ENCODE results near the gene FERMT1. TPM values are rescaled to one million over a fixed set of nuclear protein-coding genes. Genes with fewer than 3 reads are reported as not detected.

The FERMT1 gene
- total and polyA plus RNA-seq, 2 experiments from 2014 or later, result 1.2 to 4.1 TPM

DNA sequence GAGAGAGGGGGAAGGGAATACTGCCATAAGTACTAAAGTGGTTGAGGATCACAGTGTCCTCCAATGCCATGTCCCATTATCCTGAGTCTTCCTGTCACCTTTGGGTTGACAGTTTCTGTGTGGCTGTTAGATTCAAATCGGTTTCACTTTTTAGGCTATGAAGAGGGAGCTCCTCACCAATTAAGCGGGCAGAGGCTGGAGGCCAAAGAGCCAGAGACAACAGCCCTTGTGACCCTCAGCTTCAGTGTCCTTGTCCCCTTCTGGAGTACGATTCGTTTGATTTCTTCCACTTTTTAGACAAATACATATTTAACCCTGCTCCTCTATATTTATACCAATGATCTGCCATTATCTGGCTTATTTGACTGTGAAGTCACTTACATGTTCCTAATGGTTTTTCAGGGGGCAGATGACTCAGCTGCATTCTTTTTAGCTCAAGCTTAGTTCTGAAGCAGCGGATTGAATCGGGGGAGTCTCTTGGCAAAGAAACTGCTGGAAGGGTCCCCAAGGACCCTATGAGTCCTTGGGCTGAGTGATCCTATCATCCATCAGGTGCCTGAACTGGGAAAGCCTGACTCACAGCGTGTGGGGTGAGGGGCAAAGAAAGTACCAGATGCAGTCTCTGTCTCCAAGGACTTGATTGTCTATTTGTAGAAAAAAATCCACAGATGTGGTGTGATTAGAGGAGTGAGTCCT, 18.2 kb downstream of the FERMT1 start:
- H3K27me3 ChIP-seq (replicated peaks; ENCODE audit: insufficient read depth), result no peaks in the 10 kb centered on the region
- H3K9me3 ChIP-seq (ENCODE audit: low read depth), result no peaks in the 10 kb centered on the region
- peak; percentile 50 for DNase-seq
- no peak for TF ChIP-seq EZH2 (IDR thresholded peaks at IDR 0.05; ENCODE audit: insufficient read depth, poor library complexity, severe bottlenecking)
- no peak for TF ChIP-seq EZH2phosphoT487 (IDR thresholded peaks at IDR 0.05; ENCODE audit: insufficient read depth, low read depth)
- peaks cover 9% of the 10 kb centered on the region; the same call in 1 of the 2 replicates for H3K4me1 ChIP-seq (ENCODE audit: insufficient read depth)
- no peak overlapping the region for H2AFZ ChIP-seq
- no peaks in the 10 kb centered on the region for H4K20me1 ChIP-seq (ENCODE audit: insufficient read depth)
- WGBS, 2 experiments (ENCODE audit: low coverage in 1 of 2, low lambda C conversion rate in 2 of 2, missing lambda C conversion rate in 2 of 2), result 64 to 68% methylated on average over 7 of the region's 7 CpGs
- H3K27ac ChIP-seq, result no peak overlapping the region
- H3K79me2 ChIP-seq (ENCODE audit: insufficient read depth), result no peaks in the 10 kb centered on the region
- in situ Hi-C loops (cut with MboI), result no loop called here
- H3K9me2 ChIP-seq (ENCODE audit: insufficient read depth), result no peaks in the 10 kb centered on the region
- H3F3A ChIP-seq (ENCODE audit: insufficient read depth), result peaks cover 18% of the 10 kb centered on the region
- no peak overlapping the region for H3K4me2 ChIP-seq (ENCODE audit: unreplicated experiment)
- no peaks in the 10 kb centered on the region for H3K36me3 ChIP-seq (ENCODE audit: low read depth)
- no peak overlapping the region for H3K9ac ChIP-seq
- no peak overlapping the region for H3K4me3 ChIP-seq

DNA sequence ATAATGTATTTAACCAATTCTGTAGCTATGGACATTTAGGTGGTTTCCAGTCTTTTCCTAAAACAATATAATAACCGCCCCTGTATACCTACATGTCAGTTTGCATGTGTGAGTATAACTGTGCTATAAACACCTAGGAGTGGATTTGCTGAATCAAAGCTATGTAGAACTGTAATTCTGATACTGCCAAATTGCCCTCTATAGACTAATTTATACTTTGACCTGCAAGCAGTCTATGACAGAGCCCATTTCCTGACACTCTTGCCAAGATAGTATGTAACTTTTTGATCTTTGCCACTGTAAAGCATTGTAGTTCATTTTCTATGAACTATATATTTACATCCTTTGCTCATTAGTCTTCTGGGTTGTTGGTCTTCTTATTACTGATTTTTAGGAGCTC, 19.5 kb downstream of the FERMT1 start:
- Histone ChIP-seq H3K79me2 (ENCODE audit: insufficient read depth) (no peaks in the 10 kb centered on the region), H3F3A (ENCODE audit: insufficient read depth) (peaks cover 18% of the 10 kb centered on the region), H3K9ac (no peak overlapping the region), H3K36me3 (ENCODE audit: low read depth) (no peaks in the 10 kb centered on the region), H3K9me2 (ENCODE audit: insufficient read depth) (no peaks in the 10 kb centered on the region), H3K4me3 (no peak overlapping the region), H4K20me1 (ENCODE audit: insufficient read depth) (no peaks in the 10 kb centered on the region), H2AFZ (no peak overlapping the region), H3K27me3 (replicated peaks; ENCODE audit: insufficient read depth) (no peaks in the 10 kb centered on the region), H3K4me2 (ENCODE audit: unreplicated experiment) (no peak overlapping the region), H3K9me3 (ENCODE audit: low read depth) (no peaks in the 10 kb centered on the region), H3K27ac (no peak overlapping the region), H3K4me1 (ENCODE audit: insufficient read depth) (peaks cover 9% of the 10 kb centered on the region; the same call in 1 of the 2 replicates)
- DNase-seq, result no peak
- WGBS, 2 experiments (ENCODE audit: low coverage in 1 of 2, low lambda C conversion rate in 2 of 2, missing lambda C conversion rate in 2 of 2), result 100% methylated on average over 1 of the region's 1 CpG
- in situ Hi-C loops (cut with MboI), result no loop called here
- no peak for TF ChIP-seq EZH2 (IDR thresholded peaks at IDR 0.05; ENCODE audit: insufficient read depth, poor library complexity, severe bottlenecking)
- no peak for TF ChIP-seq EZH2phosphoT487 (IDR thresholded peaks at IDR 0.05; ENCODE audit: insufficient read depth, low read depth)

DNA sequence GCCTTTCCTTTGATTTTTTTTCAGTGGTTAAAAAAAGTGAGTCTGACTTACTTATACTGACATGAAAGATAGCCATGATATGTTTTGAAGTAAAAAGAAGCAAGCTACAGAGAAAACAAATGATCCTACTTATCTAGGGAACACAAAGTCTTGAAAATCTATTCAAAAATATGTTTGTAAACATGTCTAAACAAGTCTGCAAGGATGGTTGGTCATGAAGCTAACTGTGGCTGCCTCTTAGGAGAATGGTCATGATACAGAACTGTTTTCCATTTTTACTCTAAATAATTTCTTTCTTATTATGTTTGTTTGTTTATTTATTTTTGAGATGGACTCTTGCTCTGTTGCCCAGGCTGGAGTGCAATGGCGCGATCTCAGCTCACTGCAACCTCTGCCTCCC, 21.5 kb downstream of the FERMT1 start:
- H3K27me3 ChIP-seq (replicated peaks; ENCODE audit: insufficient read depth), result no peaks in the 10 kb centered on the region
- TF ChIP-seq EZH2phosphoT487 (IDR thresholded peaks at IDR 0.05; ENCODE audit: insufficient read depth, low read depth) (no peak), EZH2 (IDR thresholded peaks at IDR 0.05; ENCODE audit: insufficient read depth, poor library complexity, severe bottlenecking) (no peak)
- in situ Hi-C loops (cut with MboI), result no loop called here
- no peak overlapping the region for H3K4me3 ChIP-seq
- H3K36me3 ChIP-seq (ENCODE audit: low read depth), result no peaks in the 10 kb centered on the region
- H3K9ac ChIP-seq, result no peak overlapping the region
- H3F3A ChIP-seq (ENCODE audit: insufficient read depth), result peaks cover 18% of the 10 kb centered on the region
- H4K20me1 ChIP-seq (ENCODE audit: insufficient read depth), result no peaks in the 10 kb centered on the region
- H3K4me2 ChIP-seq (ENCODE audit: unreplicated experiment), result no peak overlapping the region
- H2AFZ ChIP-seq, result no peak overlapping the region
- peaks cover 9% of the 10 kb centered on the region; the same call in 1 of the 2 replicates for H3K4me1 ChIP-seq (ENCODE audit: insufficient read depth)
- WGBS, 2 experiments (ENCODE audit: low coverage in 1 of 2, low lambda C conversion rate in 2 of 2, missing lambda C conversion rate in 2 of 2), result 96 to 97% methylated on average over 2 of the region's 2 CpGs
- no peaks in the 10 kb centered on the region for H3K9me3 ChIP-seq (ENCODE audit: low read depth)
- no peak overlapping the region for H3K27ac ChIP-seq
- no peaks in the 10 kb centered on the region for H3K9me2 ChIP-seq (ENCODE audit: insufficient read depth)
- no peaks in the 10 kb centered on the region for H3K79me2 ChIP-seq (ENCODE audit: insufficient read depth)
- DNase-seq, result no peak

DNA sequence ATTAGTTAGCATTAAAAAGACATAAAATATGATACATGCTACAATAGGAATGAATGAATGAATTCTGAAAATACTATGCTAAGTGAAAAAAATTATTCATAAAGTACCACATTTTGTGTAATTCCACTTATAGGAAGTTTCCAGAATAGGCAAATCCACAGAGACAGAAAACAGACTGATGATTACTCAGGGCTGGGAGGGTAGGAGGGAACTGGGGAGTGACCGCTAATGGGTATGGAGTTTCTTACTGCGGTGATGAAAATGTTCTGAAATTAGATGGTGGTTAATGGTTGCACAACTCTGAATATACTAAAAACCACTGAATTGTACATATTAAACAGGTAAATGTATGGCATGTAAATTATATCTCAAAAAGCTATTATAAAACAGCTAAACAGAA, 22.6 kb downstream of the FERMT1 start:
- in situ Hi-C loops (cut with MboI), result no loop called here
- no peak for TF ChIP-seq EZH2 (IDR thresholded peaks at IDR 0.05; ENCODE audit: insufficient read depth, poor library complexity, severe bottlenecking)
- TF ChIP-seq EZH2phosphoT487 (IDR thresholded peaks at IDR 0.05; ENCODE audit: insufficient read depth, low read depth), result no peak

More for the DNA sequence above, 22.6 kb downstream of the FERMT1 start:
- Histone ChIP-seq H3K27me3 (replicated peaks; ENCODE audit: insufficient read depth) (no peaks in the 10 kb centered on the region), H3F3A (ENCODE audit: insufficient read depth) (peaks cover 9% of the 10 kb centered on the region; the same call in 1 of the 2 replicates), H3K9me2 (ENCODE audit: insufficient read depth) (no peaks in the 10 kb centered on the region), H3K79me2 (ENCODE audit: insufficient read depth) (no peaks in the 10 kb centered on the region), H3K27ac (no peak overlapping the region), H4K20me1 (ENCODE audit: insufficient read depth) (no peaks in the 10 kb centered on the region), H2AFZ (no peak overlapping the region), H3K36me3 (ENCODE audit: low read depth) (no peaks in the 10 kb centered on the region), H3K9me3 (ENCODE audit: low read depth) (no peaks in the 10 kb centered on the region), H3K4me3 (no peak overlapping the region), H3K4me2 (ENCODE audit: unreplicated experiment) (no peak overlapping the region), H3K4me1 (ENCODE audit: insufficient read depth) (peaks cover 9% of the 10 kb centered on the region; the same call in 1 of the 2 replicates), H3K9ac (no peak overlapping the region)
- WGBS, 2 experiments (ENCODE audit: low coverage in 1 of 2, low lambda C conversion rate in 2 of 2, missing lambda C conversion rate in 2 of 2), result 97 to 98% methylated on average over 2 of the region's 2 CpGs
- DNase-seq, result no peak

Data from GM23248 (cell line).